K562 (cell line): ENCODE measurements around the gene MED15. TPM values are rescaled to one million over a fixed set of nuclear protein-coding genes. Genes with fewer than 3 reads are reported as not detected.

ENCODE experiments used
- ATAC-seq: fragments of 200-7000 bp; cut with Tn5 transposase; 3 replicates; pipeline ENCODE4 v1.9.1; 2020; ENCODE audit warnings: moderate library complexity
- BruUV-seq: library from RNA; stranded (reverse); fragments of 400-500 nt; replicated peaks from 2 replicates; lab custom pipeline; 2021; lab: Mats Ljungman, UMichigan
- CTCF ChIA-PET: fragments of 300-600 bp; formaldehyde crosslinking; extraction: SDS; loops from one replicate; lab custom pipeline; 2021; ENCODE audit warnings: low intra/inter-chr PET ratio; lab: Yijun Ruan, JAX
- POLR2A ChIA-PET: fragments of 300-600, 350-650 bp; sonication (Branson Sonifier 250); formaldehyde crosslinking; extraction: SDS; loops from one replicate; lab custom pipeline; 2021; ENCODE audit warnings: antibody characterized with exemption, inconsistent platforms; lab: Yijun Ruan, JAX
- DNase-seq, 4 experiments: peaks; one replicate each; pipeline versions ENCODE4 v3.0.0 to v3.0.0-alpha.2; 2011 to 2018; ENCODE audit warnings: low spot score in 3 of 4, mixed read lengths in 3 of 4; ENCODE audit errors: extremely low read depth in 1 of 4
- FAIRE-seq: peaks from 2 replicates; lab custom pipeline; 2011; peaks lifted over from hg19 to GRCh38; lab: Jason Lieb, UNC
- H2AFZ ChIP-seq: 2 replicates; pipeline ENCODE4 v1.6.0; 2011; ENCODE audit warnings: low read depth, low read length, control low read depth, inconsistent platforms
- H3K27ac ChIP-seq: fragments of 200-600 bp; 3 replicates; pipeline ENCODE4 v1.8.0; 2011; ENCODE audit warnings: low read depth, mild to moderate bottlenecking, control low read depth, inconsistent platforms, low read length, moderate library complexity, mixed read lengths; ENCODE audit errors: extremely low read depth
- H3K27me3 ChIP-seq, 2 experiments: fragments of 300-600 bp in 1 of 2; 2 replicates in 1 of 2; 3 replicates in 1 of 2; pipeline versions ENCODE4 v1.6.0 to v1.8.0; 2011; ENCODE audit warnings: inconsistent platforms in 2 of 2, low read length in 2 of 2, mild to moderate bottlenecking in 1 of 2, mixed read lengths in 1 of 2, moderate library complexity in 1 of 2; ENCODE audit not compliant: control insufficient read depth in 2 of 2, insufficient read depth in 2 of 2
- H3K36me3 ChIP-seq: fragments of 300-600 bp; 3 replicates; pipeline ENCODE4 v1.8.0; 2011; ENCODE audit warnings: mild to moderate bottlenecking, low read length, inconsistent platforms; ENCODE audit not compliant: control insufficient read depth, insufficient read depth
- H3K4me1 ChIP-seq, 2 experiments: fragments of 200-600 bp in 1 of 2; replicated peaks in 1 of 2; 2 replicates in 1 of 2; 3 replicates in 1 of 2; pipeline versions ENCODE4 v1.5.1 to v1.8.0; 2011; ENCODE audit warnings: inconsistent platforms in 2 of 2, low read length in 2 of 2, mild to moderate bottlenecking in 1 of 2, mixed read lengths in 1 of 2, moderate library complexity in 1 of 2; ENCODE audit not compliant: control insufficient read depth in 2 of 2, insufficient read depth in 2 of 2
- H3K4me2 ChIP-seq: 2 replicates; pipeline ENCODE4 v1.6.1; 2011; ENCODE audit warnings: low read length, control low read depth, inconsistent platforms, mixed read lengths; ENCODE audit not compliant: insufficient read depth
- H3K4me3 ChIP-seq: fragments of 200-600 bp; sonication (generic), shearing (Covaris generic); 2 replicates; pipeline ENCODE4 v1.5.1; 2016; ENCODE audit warnings: control low read depth, inconsistent platforms
- H3K79me2 ChIP-seq: fragments of 200-600 bp; 3 replicates; pipeline ENCODE4 v1.8.0; 2011; ENCODE audit warnings: low read length, inconsistent platforms; ENCODE audit not compliant: control insufficient read depth, insufficient read depth
- H3K9ac ChIP-seq, 2 experiments: 2 replicates each; pipeline versions ENCODE4 v1.6.0 to v1.6.1; 2011; ENCODE audit warnings: low read depth in 2 of 2, low read length in 2 of 2, control low read depth in 1 of 2, inconsistent platforms in 1 of 2, mild to moderate bottlenecking in 1 of 2, mixed read lengths in 1 of 2; ENCODE audit not compliant: insufficient read depth in 1 of 2
- H3K9me1 ChIP-seq: one replicate; pipeline ENCODE4 v1.6.0; 2011; ENCODE audit warnings: inconsistent platforms, mild to moderate bottlenecking, low read length, moderate library complexity; ENCODE audit not compliant: control insufficient read depth, insufficient read depth
- H3K9me3 ChIP-seq: replicated peaks from 2 replicates; pipeline ENCODE4 v1.5.1; 2011; ENCODE audit warnings: low read depth, low read length, inconsistent platforms; ENCODE audit not compliant: control insufficient read depth, insufficient read depth
- H4K20me1 ChIP-seq: replicated peaks from 2 replicates; pipeline ENCODE4 v1.6.1; 2011; ENCODE audit warnings: low read length, inconsistent platforms, mixed read lengths; ENCODE audit not compliant: control insufficient read depth, insufficient read depth
- RBM22 ChIP-seq: fragments of 200-400 bp; formaldehyde crosslinking; IDR thresholded peaks from 2 replicates; pipeline ENCODE4 v1.6.1; 2018; ENCODE audit warnings: low read length, low read depth; ENCODE audit not compliant: poor library complexity, severe bottlenecking
- TBL1XR1 ChIP-seq, 2 experiments: IDR thresholded peaks; 2 replicates each; pipeline ENCODE4 v1.6.1; 2012; ENCODE audit warnings: improper control_type of control experiment in 2 of 2, low read length in 2 of 2, mild to moderate bottlenecking in 1 of 2
- WGBS: fragments of 100-300 bp; shearing (Covaris generic); methylation state at CpG from one replicate; pipeline ENCODE4 v1.1.6; 2016; ENCODE audit warnings: low coverage, mixed read lengths; ENCODE audit not compliant: insufficient coverage; ENCODE audit errors: missing lambda C conversion rate; 5-methylcytosine and 5-hydroxymethylcytosine counted together
- in situ Hi-C: fragments of 300-500 bp; cut with MboI; formaldehyde crosslinking; loops from 4 replicates; pipeline ENCODE4 v1.15.0; 2018; ENCODE audit warnings: inconsistent platforms, mixed read lengths
- intact Hi-C: fragments of 100-400 bp; cut with micrococcal nuclease; formaldehyde crosslinking; loops from 2 replicates; pipeline ENCODE4 v1.14.2; 2022
- polyA plus RNA-seq, 8 experiments: library from polyadenylated mRNA; depleted of rRNA in 4 of 8; stranded (reverse) in 5 of 8; unstranded in 3 of 8; fragments of >200 nt; fragmentation: Nextera tagmentation in 2 of 8; fragmentation: Illumina TruSeq in 1 of 8; extraction: Ambion mirVana in 2 of 8; extraction: Trizol in 1 of 8; gene quantifications; 2 replicates each; pipeline versions ENCODE4 v1.2.1 to v1.2.3, GENCODE V29; 2011 to 2014; ENCODE audit warnings: inconsistent platforms in 1 of 8, missing spikeins in 1 of 8
- total RNA-seq, 7 experiments: library from RNA; depleted of rRNA in 6 of 7; stranded (reverse); fragments of >200 nt in 6 of 7; fragmentation: Illumina TruSeq in 2 of 7; extraction: Trizol in 2 of 7; gene quantifications; 2 replicates each; pipeline versions ENCODE4 v1.2.1 to v1.2.3, GENCODE V29; 2011 to 2021; ENCODE audit warnings: low replicate concordance in 1 of 7
- TF ChIP-seq, protein P1 (sequence below): fragments of 250-450 bp; sonication (Bioruptor Pico); IDR thresholded peaks from 2 replicates; pipeline ENCODE4 v1.9.0; 2021; ENCODE audit warnings: mild to moderate bottlenecking, inconsistent platforms
- TF ChIP-seq, protein P2 (sequence below), 2 experiments: fragments of 250-450 bp in 1 of 2; fragments of 450-650 bp in 1 of 2; sonication (Bioruptor Pico) in 1 of 2; IDR thresholded peaks; 2 replicates each; pipeline versions ENCODE4 v1.6.1 to v1.8.0; 2016 to 2021; ENCODE audit warnings: mild to moderate bottlenecking in 2 of 2, moderate library complexity in 2 of 2, missing compliant biosample characterization in 1 of 2, missing genetic modification characterization in 1 of 2

Gene MED15
- total and polyA plus RNA-seq, 9 of the 15 experiments (the other 6 are each of a cell fraction or from before 2014, with no cell fraction given), result 4.0 to 271 (median 60.1) TPM

DNA sequence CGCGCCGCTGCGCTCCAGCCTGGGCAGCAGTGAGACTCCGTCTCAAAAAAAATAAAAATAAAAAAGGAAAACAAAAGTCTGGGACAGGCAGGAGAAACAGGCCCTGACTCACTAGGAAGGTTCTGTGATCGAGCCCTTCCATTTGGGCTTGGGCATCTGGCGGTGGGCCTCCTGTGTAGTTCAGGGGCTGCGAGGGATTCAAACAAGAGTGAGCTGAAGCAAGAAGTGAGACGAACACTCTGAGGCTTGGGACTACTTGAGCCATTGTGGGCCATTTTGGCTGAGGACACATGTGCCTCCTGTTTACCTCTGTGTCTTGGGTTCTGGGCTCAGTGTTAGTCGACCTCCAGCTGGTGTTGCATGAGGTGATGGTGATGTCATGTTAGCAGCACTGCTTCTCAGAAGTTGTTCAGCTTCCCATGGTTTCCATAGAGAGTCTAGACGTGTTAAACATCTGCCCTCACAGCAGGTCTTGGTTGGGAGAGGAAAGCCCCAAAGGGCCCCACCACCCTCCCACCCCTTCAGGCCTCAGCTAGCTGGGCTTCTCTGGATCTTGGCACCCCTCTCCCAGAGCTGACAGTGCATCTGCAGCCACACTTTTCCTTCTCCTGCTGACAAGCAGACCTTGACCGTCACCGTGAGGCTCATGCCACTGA, 57.8 kb downstream of the MED15 start (continued):
- TF ChIP-seq, protein P1, sequence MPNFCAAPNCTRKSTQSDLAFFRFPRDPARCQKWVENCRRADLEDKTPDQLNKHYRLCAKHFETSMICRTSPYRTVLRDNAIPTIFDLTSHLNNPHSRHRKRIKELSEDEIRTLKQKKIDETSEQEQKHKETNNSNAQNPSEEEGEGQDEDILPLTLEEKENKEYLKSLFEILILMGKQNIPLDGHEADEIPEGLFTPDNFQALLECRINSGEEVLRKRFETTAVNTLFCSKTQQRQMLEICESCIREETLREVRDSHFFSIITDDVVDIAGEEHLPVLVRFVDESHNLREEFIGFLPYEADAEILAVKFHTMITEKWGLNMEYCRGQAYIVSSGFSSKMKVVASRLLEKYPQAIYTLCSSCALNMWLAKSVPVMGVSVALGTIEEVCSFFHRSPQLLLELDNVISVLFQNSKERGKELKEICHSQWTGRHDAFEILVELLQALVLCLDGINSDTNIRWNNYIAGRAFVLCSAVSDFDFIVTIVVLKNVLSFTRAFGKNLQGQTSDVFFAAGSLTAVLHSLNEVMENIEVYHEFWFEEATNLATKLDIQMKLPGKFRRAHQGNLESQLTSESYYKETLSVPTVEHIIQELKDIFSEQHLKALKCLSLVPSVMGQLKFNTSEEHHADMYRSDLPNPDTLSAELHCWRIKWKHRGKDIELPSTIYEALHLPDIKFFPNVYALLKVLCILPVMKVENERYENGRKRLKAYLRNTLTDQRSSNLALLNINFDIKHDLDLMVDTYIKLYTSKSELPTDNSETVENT, result peak; percentile 52; the same call in 1 of the 2 replicates
- TF ChIP-seq, protein P2, sequence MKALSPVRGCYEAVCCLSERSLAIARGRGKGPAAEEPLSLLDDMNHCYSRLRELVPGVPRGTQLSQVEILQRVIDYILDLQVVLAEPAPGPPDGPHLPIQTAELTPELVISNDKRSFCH (CRISPR knock-in tag; IDR thresholded peaks at IDR 0.05), result no peak
- TF ChIP-seq, protein P2 (tag; IDR thresholded peaks at IDR 0.05), result no peak

DNA sequence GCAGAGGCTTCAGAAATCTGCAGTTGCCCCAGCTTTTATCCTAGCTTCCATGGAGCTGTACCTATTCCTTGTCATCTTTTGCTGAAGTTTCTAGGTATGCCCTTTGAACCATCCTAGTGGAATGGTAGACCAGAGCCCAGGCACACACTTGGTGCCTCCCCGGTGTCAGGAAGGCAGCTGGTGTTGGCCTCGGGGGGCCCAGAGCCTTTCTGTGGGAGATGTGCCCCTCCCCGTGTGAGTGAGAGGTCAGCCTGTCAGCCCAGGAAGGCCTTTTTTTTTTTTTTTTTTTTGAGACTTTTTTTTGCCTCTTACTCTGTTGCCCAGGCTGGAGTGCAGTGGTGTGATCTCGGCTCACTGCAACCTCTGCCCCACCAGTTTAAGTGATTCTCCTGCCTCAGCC, 58.4 kb downstream of the MED15 start:
- Histone ChIP-seq H3K79me2 (no peaks in the 10 kb centered on the region), H3K36me3 (peaks cover 89% of the 10 kb centered on the region), H4K20me1 (peaks cover 22% of the 10 kb centered on the region), H3K4me1 (peaks cover 2 to 11% of the 10 kb centered on the region in 2 experiments; a peak in 3 of 5 replicates), H3K27ac (no peak overlapping the region), H3K9ac (no peak overlapping the region), H3K9me1 (peaks cover 10% of the 10 kb centered on the region), H3K4me2 (no peak overlapping the region), H3K9me3 (no peaks in the 10 kb centered on the region), H2AFZ (no peak overlapping the region), H3K27me3 (no peaks in the 10 kb centered on the region), H3K4me3 (no peak overlapping the region)
- in situ Hi-C loops, result no loop called here
- peak; percentile 32 for TF ChIP-seq RBM22
- TF ChIP-seq TBL1XR1 (IDR thresholded peaks at IDR 0.05; ENCODE audit: low read length in 2 of 2), result no peak
- ChIA-PET CTCF (interaction anchor here (0.6 to 2.5 kb wide), 7 partner anchors 12 to 934 kb away, joined by 3 to 14 read pairs (median 5); partner anchors contain the start of gene KLHL22), POLR2A (interaction anchor here (0.7 to 68.9 kb wide), 7 partner anchors 12 to 120 kb away, joined by 3 to 1693 read pairs (median 3); partner anchors contain the start of gene MED15)
- BruUV-seq, result no TSS peak
- WGBS, result 91% methylated on average over 4 of the region's 4 CpGs
- intact Hi-C loops, result loop anchor here (2.0 kb wide), 1 partner anchor 43 kb away; no protein-coding TSS in a partner anchor
- DNase-seq, result no peak
- ATAC-seq, result no peak
- no peak for FAIRE-seq
